Bronchial epithelial cell (primary cell): ENCODE results near the gene USP49. TPM values are rescaled to one million over a fixed set of nuclear protein-coding genes. Genes with fewer than 3 reads are reported as not detected.

Source experiments
- DNase-seq: peaks from one replicate; pipeline ENCODE4 v3.0.0-alpha.2; 2010; ENCODE audit warnings: low read depth
- FAIRE-seq: peaks from 2 replicates; lab custom pipeline; 2011; peaks lifted over from hg19 to GRCh38; lab: Jason Lieb, UNC
- H3K27me3 ChIP-seq: 2 replicates; pipeline ENCODE4 v1.5.1; 2011; ENCODE audit warnings: low read length; ENCODE audit not compliant: control insufficient read depth, insufficient read depth
- H3K36me3 ChIP-seq: 2 replicates; pipeline ENCODE4 v1.5.1; 2011; ENCODE audit warnings: low read length; ENCODE audit not compliant: control insufficient read depth, insufficient read depth
- H3K4me3 ChIP-seq: 2 replicates; pipeline ENCODE4 v1.5.1; 2011; ENCODE audit warnings: mild to moderate bottlenecking, low read depth, low read length, control low read depth
- CTCF ChIP-seq: IDR thresholded peaks from 2 replicates; pipeline ENCODE4 v1.5.1; 2011; ENCODE audit warnings: mild to moderate bottlenecking, moderate library complexity, low read length, control low read depth, inconsistent platforms; ENCODE audit not compliant: insufficient read depth, severe bottlenecking
- total RNA-seq: library from RNA; depleted of rRNA; stranded (reverse); fragments of >200 nt; gene quantifications from 2 replicates; pipeline ENCODE4 v1.2.1, GENCODE V29; 2014

The USP49 gene
- total RNA-seq, 1 donor from 2014 or later = 1.6 TPM

- no peaks in the 10 kb centered on the region for H3K27me3 ChIP-seq
- H3K4me3 ChIP-seq = peak overlapping the region; percentile 58
- no peak for TF ChIP-seq CTCF
- no peak for DNase-seq
- FAIRE-seq = no peak
- peaks cover 4% of the 10 kb centered on the region for H3K36me3 ChIP-seq
Observed at GRCh38 chr6:41781366-41781730, 113.8 kb downstream of the USP49 start.

GRCh38 chr6:41780551-41781365, 114.4 kb downstream of the USP49 start, which contains the start of gene PRICKLE4:
TSS of gene PRICKLE4 (plus strand) at chr6:41780782. CDS start at chr6:41783474, 2,692 bp downstream.
- Histone ChIP-seq H3K4me3 (peak within 1 kb of the TSS; percentile 58), H3K36me3 (peaks cover 4% of the 10 kb centered on the region), H3K27me3 (no peaks in the 10 kb centered on the region)
- no peak for FAIRE-seq
- DNase-seq = peak; percentile 52
- no peak for TF ChIP-seq CTCF

- DNase-seq = peak; percentile 72
- TF ChIP-seq CTCF = peak; percentile 97
- Histone ChIP-seq H3K36me3 (peaks cover 7% of the 10 kb centered on the region), H3K27me3 (no peaks in the 10 kb centered on the region), H3K4me3 (peak within 1 kb of the TSS; percentile 58)
- FAIRE-seq = no peak
Observed at GRCh38 chr6:41779788-41780550, 115.2 kb downstream of the USP49 start, which contains the start of gene FRS3. TSS of gene FRS3 (minus strand) at chr6:41779900. CDS start at chr6:41776987, 2,913 bp downstream.

- no peak for TF ChIP-seq CTCF
- DNase-seq (no peak), FAIRE-seq (no peak)
Observed at GRCh38 chr6:41779336-41779735, 115.8 kb downstream of the USP49 start.

GRCh38 chr6:41778895-41779294, 116.3 kb downstream of the USP49 start:
- FAIRE-seq (no peak), DNase-seq (no peak)
- no peak for TF ChIP-seq CTCF
- Histone ChIP-seq H3K27me3 (no peaks in the 10 kb centered on the region), H3K36me3 (peaks cover 12% of the 10 kb centered on the region), H3K4me3 (peak overlapping the region; percentile 58)

More at GRCh38 chr6:41779336-41779735, 115.8 kb downstream of the USP49 start:
- no peaks in the 10 kb centered on the region for H3K27me3 ChIP-seq
- H3K4me3 ChIP-seq = peak overlapping the region; percentile 58
- peaks cover 13% of the 10 kb centered on the region for H3K36me3 ChIP-seq
